Activated naive CD4-positive, alpha-beta T cell treated with anti-CD3 and anti-CD28 coated beads, Interleukin-2, amount 50 U/mL, for 24 hours (primary cell): ENCODE data around the gene HMGB2.

Experiments
- H3K27ac Mint-ChIP-seq: one replicate; pipeline ENCODE4 v1.8.0; 2021; ENCODE audit warnings: mild to moderate bottlenecking, mixed read lengths
- H3K27me3 Mint-ChIP-seq: one replicate; pipeline ENCODE4 v1.8.0; 2021; ENCODE audit warnings: mixed read lengths
- H3K36me3 Mint-ChIP-seq: one replicate; pipeline ENCODE4 v1.8.0; 2021; ENCODE audit warnings: mixed read lengths
- H3K4me1 Mint-ChIP-seq: one replicate; pipeline ENCODE4 v1.8.0; 2021; ENCODE audit warnings: mixed read lengths
- H3K4me3 Mint-ChIP-seq: one replicate; pipeline ENCODE4 v1.8.0; 2021; ENCODE audit warnings: mild to moderate bottlenecking, mixed read lengths
- H3K9me3 Mint-ChIP-seq: one replicate; pipeline ENCODE4 v1.8.0; 2021; ENCODE audit warnings: mixed read lengths

The HMGB2 gene

DNA sequence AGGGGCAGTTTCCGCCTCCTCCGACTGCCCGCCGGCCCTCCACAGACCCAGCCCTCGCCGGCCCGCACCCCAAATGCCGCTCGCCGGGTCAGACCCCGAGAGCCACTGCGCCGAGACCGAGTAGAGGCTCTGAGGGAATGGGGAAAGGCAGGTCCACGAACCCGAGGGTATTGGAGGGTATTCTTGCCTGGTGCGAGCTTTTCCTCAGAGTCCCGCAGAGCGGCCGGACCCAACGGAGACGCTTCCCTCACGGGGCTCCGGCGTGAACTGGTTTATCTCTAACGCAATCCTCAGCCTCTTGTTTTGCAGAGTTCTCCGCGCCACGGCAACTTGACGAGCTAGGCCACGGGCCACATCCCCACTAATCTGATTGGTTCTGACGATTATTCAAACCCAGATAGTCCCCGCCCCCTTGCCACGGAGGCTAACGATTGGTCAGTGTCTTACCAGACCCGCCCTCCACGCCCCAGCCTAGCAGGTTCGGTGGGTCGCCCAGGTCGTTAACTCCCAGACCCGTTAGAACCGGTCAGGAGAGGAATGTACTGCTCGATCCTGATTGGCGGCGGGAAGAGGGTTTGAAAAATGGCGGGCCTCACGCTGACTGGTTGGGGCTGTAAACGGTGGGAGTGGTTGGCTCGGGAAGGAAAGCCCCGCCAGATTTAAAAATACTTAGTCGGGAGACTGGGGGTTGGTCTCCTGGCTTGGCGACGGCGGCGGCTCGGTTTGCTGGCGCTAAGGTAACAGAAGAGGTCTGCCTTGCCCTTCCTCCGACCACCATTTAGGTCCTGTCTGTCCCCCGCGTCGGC is at the start of gene HMGB2:
HMGB2 (minus strand) TSS at position 274 of the 806 bp plus-strand sequence. CDS start 709 bp downstream, outside the sequence.
- Mint-ChIP-seq H3K4me3 (peak within 1 kb of the TSS; percentile 96), H3K27ac (peak within 1 kb of the TSS; percentile 97), H3K4me1 (peaks cover 29% of the 10 kb centered on the region), H3K27me3 (peaks cover 11% of the 10 kb centered on the region), H3K9me3 (no peaks in the 10 kb centered on the region), H3K36me3 (peaks cover 7% of the 10 kb centered on the region)

- Mint-ChIP-seq H3K27ac (no peak overlapping the region), H3K9me3 (no peaks in the 10 kb centered on the region), H3K36me3 (no peaks in the 10 kb centered on the region), H3K4me3 (no peak overlapping the region), H3K27me3 (peaks cover 18% of the 10 kb centered on the region), H3K4me1 (no peaks in the 10 kb centered on the region)
These were observed 48.2 kb upstream of the HMGB2 start for GRCh38 chr4:173382349-173382748.

- no peaks in the 10 kb centered on the region for H3K36me3 Mint-ChIP-seq
- no peak overlapping the region for H3K4me3 Mint-ChIP-seq
- no peaks in the 10 kb centered on the region for H3K9me3 Mint-ChIP-seq
- H3K27me3 Mint-ChIP-seq = peaks cover 18% of the 10 kb centered on the region
- no peak overlapping the region for H3K27ac Mint-ChIP-seq
- no peaks in the 10 kb centered on the region for H3K4me1 Mint-ChIP-seq
These were observed 47.5 kb upstream of the HMGB2 start for GRCh38 chr4:173381610-173382009.

- Mint-ChIP-seq H3K27me3 (peaks cover 18% of the 10 kb centered on the region), H3K4me1 (no peaks in the 10 kb centered on the region), H3K27ac (no peak overlapping the region), H3K4me3 (no peak overlapping the region), H3K36me3 (no peaks in the 10 kb centered on the region), H3K9me3 (no peaks in the 10 kb centered on the region)
These were observed 46.8 kb upstream of the HMGB2 start for GRCh38 chr4:173380987-173381386.

DNA sequence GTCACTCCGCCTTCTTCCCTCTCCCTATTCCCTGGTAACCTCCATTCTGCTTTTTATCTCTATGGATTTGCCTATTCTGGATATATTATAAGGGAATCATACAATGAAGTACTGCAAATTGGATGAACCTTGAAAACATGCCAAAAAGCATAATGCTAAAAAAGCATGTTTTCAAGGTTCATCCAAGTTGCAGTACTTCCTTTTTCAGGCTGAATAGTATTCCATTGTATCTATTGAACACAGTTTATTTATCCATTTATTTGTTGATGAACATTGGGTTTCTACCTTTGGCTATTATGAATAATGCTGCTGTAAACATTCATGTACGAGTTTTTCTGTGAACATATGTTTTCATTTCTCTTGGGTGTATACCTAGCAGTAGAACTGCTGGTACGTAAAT is 45.8 kb upstream of the HMGB2 start:
- H3K9me3 Mint-ChIP-seq = no peaks in the 10 kb centered on the region
- H3K4me1 Mint-ChIP-seq = no peaks in the 10 kb centered on the region
- no peak overlapping the region for H3K27ac Mint-ChIP-seq
- no peak overlapping the region for H3K4me3 Mint-ChIP-seq
- no peaks in the 10 kb centered on the region for H3K36me3 Mint-ChIP-seq
- peaks cover 18% of the 10 kb centered on the region for H3K27me3 Mint-ChIP-seq

- Mint-ChIP-seq H3K4me3 (no peak overlapping the region), H3K27ac (no peak overlapping the region), H3K4me1 (peaks cover 8% of the 10 kb centered on the region), H3K36me3 (no peaks in the 10 kb centered on the region), H3K27me3 (peaks cover 14% of the 10 kb centered on the region), H3K9me3 (no peaks in the 10 kb centered on the region)
These were observed 40.4 kb upstream of the HMGB2 start for GRCh38 chr4:173374588-173374987.

DNA sequence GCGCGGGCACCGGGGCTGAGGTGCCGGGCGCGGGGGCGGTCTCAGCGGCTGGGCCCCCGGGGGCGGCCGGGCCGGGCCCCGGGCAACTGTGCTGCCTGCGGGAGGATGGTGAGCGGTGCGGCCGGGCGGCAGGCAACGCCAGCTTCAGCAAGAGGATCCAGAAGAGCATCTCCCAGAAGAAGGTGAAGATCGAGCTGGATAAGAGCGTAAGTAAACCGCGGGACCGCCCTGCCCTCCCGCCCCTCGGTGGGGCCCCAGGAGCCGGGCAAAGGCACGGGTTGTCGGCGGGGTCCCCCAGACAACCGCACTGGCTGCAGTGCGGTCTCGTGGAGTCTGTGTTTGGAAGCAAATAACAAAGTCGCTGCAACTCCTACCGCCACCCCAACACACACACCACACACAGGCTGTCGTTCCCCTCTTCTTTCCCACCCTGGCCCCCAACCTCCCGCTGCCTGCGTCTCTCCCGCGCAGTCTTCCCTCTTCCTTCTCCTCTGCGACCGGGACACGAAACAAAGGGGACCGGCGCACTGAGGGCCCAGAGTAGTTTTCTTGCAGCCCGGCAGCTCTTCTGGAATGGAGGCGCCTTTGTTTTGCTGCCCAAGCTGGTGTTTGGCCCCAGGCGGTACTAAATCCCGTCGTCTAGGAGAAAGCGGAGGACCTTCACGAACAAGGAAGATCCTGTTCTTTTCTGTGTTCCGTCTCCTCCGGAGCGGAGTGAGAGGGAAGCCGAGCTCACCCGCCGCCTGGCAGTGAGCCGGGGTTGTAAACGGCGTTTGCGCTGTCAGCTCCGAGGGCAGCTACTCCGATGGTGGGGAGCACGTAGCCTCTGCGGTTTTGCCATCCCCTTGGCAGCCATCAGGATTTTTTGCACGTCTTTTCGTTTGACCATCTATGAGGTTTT is 37.4 kb upstream of the HMGB2 start:
- H3K27me3 Mint-ChIP-seq = peaks cover 14% of the 10 kb centered on the region
- peak overlapping the region; percentile 99 for H3K4me3 Mint-ChIP-seq
- H3K36me3 Mint-ChIP-seq = no peaks in the 10 kb centered on the region
- H3K9me3 Mint-ChIP-seq = no peaks in the 10 kb centered on the region
- peak overlapping the region; percentile 1 for H3K27ac Mint-ChIP-seq
- peaks cover 15% of the 10 kb centered on the region for H3K4me1 Mint-ChIP-seq

DNA sequence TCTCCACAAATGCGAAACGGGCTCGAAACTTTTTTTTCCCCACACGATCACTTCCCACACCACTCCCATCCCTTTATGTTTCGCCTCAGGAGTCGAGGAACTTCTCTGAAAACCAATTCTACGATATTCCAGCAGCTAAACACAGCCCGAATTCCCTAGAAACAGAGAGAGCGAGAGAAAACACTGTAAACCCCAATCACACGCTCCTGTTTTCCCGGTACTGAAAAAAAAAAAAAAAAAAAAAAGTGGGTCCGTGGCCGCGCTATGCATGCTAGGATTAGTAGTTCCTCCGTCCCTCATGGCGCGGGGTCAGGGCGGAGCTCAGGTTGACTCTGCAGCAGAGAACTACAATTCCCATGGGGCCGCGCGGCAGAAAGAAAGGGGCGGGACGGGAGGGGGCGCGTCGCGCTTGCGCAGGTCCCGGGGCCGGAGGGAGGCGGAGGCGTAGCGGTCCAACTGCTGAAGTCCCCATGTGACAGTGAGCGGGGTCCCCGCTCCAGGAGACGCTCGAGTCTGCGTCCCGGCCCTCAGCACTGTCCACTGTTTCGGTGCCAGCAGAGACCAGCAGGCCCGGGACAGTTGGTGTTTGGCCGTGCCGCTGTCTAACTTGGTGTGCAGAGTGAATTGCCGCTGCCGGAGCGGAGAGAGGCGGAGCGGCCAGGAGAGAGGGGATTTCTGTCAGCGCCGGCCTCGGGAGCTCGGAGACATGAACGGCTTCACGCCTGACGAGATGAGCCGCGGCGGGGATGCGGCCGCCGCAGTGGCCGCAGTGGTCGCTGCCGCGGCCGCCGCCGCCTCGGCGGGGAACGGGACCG is 36.5 kb upstream of the HMGB2 start, which contains the start of gene SAP30:
SAP30 (plus strand) TSS at position 478 of the 815 bp plus-strand sequence; CDS start at position 707, 229 bp downstream.
- Mint-ChIP-seq H3K9me3 (no peaks in the 10 kb centered on the region), H3K36me3 (no peaks in the 10 kb centered on the region), H3K4me1 (peaks cover 15% of the 10 kb centered on the region), H3K27me3 (peaks cover 14% of the 10 kb centered on the region), H3K27ac (peak within 1 kb of the TSS; percentile 98), H3K4me3 (peak within 1 kb of the TSS; percentile 99)

DNA sequence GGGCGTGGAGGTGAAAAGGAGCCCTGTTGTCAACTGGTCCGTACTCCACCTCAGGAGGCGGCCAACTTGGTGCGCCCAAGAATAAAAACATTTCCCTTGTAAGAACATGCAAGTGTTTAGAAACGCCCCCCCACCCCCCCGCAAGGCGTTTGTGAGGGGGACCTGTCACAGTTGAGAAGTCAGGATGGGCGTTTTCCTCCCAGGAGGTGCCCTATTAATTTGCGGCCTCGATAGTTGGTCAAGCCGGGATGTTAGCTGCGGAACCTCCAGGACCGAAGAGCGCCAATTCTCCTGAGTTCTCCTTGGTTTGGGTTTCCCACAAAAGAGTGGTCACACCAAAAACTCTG is 35.9 kb upstream of the HMGB2 start:
- H3K9me3 Mint-ChIP-seq = no peaks in the 10 kb centered on the region
- peaks cover 15% of the 10 kb centered on the region for H3K4me1 Mint-ChIP-seq
- peak overlapping the region; percentile 98 for H3K27ac Mint-ChIP-seq
- peak overlapping the region; percentile 99 for H3K4me3 Mint-ChIP-seq
- no peaks in the 10 kb centered on the region for H3K36me3 Mint-ChIP-seq
- H3K27me3 Mint-ChIP-seq = peaks cover 14% of the 10 kb centered on the region

DNA sequence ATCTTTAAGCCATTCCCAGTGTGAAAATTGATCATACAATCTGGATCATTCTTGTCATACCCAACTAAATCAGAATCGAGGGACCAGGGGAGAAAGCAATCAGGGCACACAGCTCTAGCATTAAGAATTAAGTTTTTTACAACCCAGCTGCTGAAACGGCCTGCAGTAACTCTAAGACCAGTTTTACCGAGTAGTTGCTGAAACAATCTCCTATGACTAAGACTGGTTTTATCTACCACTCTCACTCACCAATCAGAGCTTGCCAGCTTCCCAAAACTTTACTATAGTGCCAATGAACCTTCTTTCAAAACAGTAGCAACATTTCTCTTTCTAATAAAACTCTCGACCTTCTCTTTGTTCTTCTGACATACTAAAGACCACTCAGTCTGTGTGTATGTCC is 33.8 kb upstream of the HMGB2 start:
- Mint-ChIP-seq H3K4me3 (no peak overlapping the region), H3K9me3 (no peaks in the 10 kb centered on the region), H3K36me3 (no peaks in the 10 kb centered on the region), H3K27me3 (peaks cover 8% of the 10 kb centered on the region), H3K27ac (no peak overlapping the region), H3K4me1 (peaks cover 12% of the 10 kb centered on the region)

DNA sequence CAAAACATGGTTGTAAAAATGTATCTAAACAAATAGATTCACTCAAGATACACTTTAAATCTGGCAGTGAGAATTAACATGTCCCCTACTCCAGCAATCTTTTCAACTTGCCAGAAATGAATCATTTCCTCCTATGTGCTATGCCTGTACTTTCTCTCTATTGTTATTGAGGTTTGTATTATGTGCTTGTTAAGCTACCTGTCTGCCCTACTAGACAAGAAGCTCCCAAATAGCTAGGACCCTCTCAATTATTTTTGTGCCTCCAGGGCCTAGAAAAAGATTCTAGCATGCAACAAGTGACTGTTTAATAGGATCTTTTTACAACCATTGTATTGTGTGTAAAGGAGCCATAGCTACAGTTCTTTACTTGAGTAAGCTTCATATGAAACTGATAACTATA is 33.1 kb upstream of the HMGB2 start:
- Mint-ChIP-seq H3K36me3 (no peaks in the 10 kb centered on the region), H3K9me3 (no peaks in the 10 kb centered on the region), H3K4me1 (peaks cover 12% of the 10 kb centered on the region), H3K27me3 (peaks cover 8% of the 10 kb centered on the region), H3K27ac (no peak overlapping the region), H3K4me3 (no peak overlapping the region)

GRCh38 chr4:173365359-173365996 is 31.3 kb upstream of the HMGB2 start:
- H3K4me1 Mint-ChIP-seq = peaks cover 7% of the 10 kb centered on the region
- H3K4me3 Mint-ChIP-seq = no peak overlapping the region
- H3K36me3 Mint-ChIP-seq = no peaks in the 10 kb centered on the region
- H3K9me3 Mint-ChIP-seq = no peaks in the 10 kb centered on the region
- H3K27ac Mint-ChIP-seq = no peak overlapping the region
- no peaks in the 10 kb centered on the region for H3K27me3 Mint-ChIP-seq

DNA sequence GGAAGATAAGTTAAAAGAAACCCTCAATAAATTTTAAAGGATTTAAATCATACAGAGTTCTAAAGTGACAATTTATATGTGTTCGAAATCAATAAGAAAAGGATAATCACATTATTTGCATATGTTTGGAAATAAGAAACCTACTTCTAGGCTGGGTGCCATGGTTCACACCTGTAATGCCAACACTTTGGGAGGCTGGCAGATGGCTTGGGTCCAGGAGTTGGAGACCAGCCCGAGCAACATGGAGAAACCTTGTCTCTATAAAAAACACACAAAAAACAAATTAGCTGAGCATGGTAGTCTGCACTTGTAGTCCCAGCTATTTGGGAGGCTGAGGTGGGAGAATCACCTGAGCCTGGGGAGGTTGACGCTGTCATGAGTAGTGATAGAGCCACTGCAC is 28.5 kb upstream of the HMGB2 start:
- Mint-ChIP-seq H3K4me3 (no peak overlapping the region), H3K36me3 (no peaks in the 10 kb centered on the region), H3K27ac (no peak overlapping the region), H3K27me3 (peaks cover 2% of the 10 kb centered on the region), H3K9me3 (no peaks in the 10 kb centered on the region), H3K4me1 (no peaks in the 10 kb centered on the region)

GRCh38 chr4:173360587-173361221 is 26.5 kb upstream of the HMGB2 start:
- Mint-ChIP-seq H3K27me3 (peaks cover 2% of the 10 kb centered on the region), H3K36me3 (no peaks in the 10 kb centered on the region), H3K27ac (no peak overlapping the region)

More at GRCh38 chr4:173360587-173361221, 26.5 kb upstream of the HMGB2 start:
- Mint-ChIP-seq H3K4me3 (no peak overlapping the region), H3K4me1 (no peaks in the 10 kb centered on the region), H3K9me3 (no peaks in the 10 kb centered on the region)
